ENCODE measurements around the gene MMAA. TPM values are rescaled to one million over a fixed set of nuclear protein-coding genes. Genes with fewer than 3 reads are reported as not detected.
A peak's percentile ranks its signal among the peaks of the same experiment; 100 is the strongest.

The MMAA gene
- total and polyA plus RNA-seq, 9 of the 15 experiments (the other 6 are each of a cell fraction or from before 2014, with no cell fraction given), result 0.86 to 2.3 (median 1.4) TPM

DNA sequence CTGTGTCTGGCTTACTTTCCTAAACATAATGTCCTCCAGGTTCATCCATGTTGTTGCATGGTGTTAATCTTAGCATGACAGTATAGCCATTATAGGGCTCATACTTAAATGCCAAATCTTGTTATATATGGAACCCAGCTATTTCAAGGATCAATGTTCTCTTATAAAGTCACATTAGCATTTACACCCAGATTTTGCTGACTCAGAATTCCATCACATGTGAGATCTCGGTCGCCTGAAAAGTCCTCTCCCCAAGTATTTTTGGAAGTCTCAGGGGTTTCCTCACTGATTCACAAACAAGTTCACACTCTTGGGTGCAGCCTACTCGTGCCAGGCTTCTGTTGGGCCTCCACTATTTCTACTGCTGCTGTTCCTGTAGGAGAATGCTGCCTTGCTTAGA lies 40.9 kb downstream of the MMAA start:
- no peak for DNase-seq (ENCODE audit: extremely low read depth in 1 of 4, low spot score in 3 of 4)
- Histone ChIP-seq H3K79me2 (ENCODE audit: control insufficient read depth, insufficient read depth, low read length) (no peaks in the 10 kb centered on the region), H3K9me1 (ENCODE audit: control insufficient read depth, insufficient read depth, low read length) (no peaks in the 10 kb centered on the region), H3K4me2 (ENCODE audit: insufficient read depth, low read length) (no peak overlapping the region), H3K9me3 (replicated peaks; ENCODE audit: control insufficient read depth, insufficient read depth, low read depth, low read length) (no peaks in the 10 kb centered on the region), H3K4me1 (replicated peaks in 1 of 2; ENCODE audit: control insufficient read depth in 2 of 2, insufficient read depth in 2 of 2, low read length in 2 of 2) (no peaks in the 10 kb centered on the region), H3K27me3 (ENCODE audit: control insufficient read depth in 2 of 2, insufficient read depth in 2 of 2, low read length in 2 of 2) (no peaks in the 10 kb centered on the region), H3K27ac (ENCODE audit: extremely low read depth, low read depth, low read length) (no peak overlapping the region), H2AFZ (ENCODE audit: low read depth, low read length) (no peak overlapping the region), H3K4me3 (no peak overlapping the region), H4K20me1 (replicated peaks; ENCODE audit: control insufficient read depth, insufficient read depth, low read length) (no peaks in the 10 kb centered on the region), H3K36me3 (ENCODE audit: control insufficient read depth, insufficient read depth, low read length) (no peaks in the 10 kb centered on the region), H3K9ac (ENCODE audit: insufficient read depth in 1 of 2, low read depth in 2 of 2, low read length in 2 of 2) (no peak overlapping the region)
- BruUV-seq (replicated peaks), result no TSS peak
- POLR2A ChIA-PET, result no interaction called here
- WGBS (ENCODE audit: insufficient coverage, low coverage, missing lambda C conversion rate), result 0% methylated on average over 3 of the region's 3 CpGs
- CTCF ChIA-PET (ENCODE audit: low intra/inter-chr PET ratio), result no interaction called here
- no peak for ATAC-seq
- intact Hi-C loops (cut with micrococcal nuclease) (no loop called here), in situ Hi-C loops (cut with MboI) (no loop called here)
- FAIRE-seq, result no peak
- TF ChIP-seq ZFPM2 (CRISPR knock-in tag; IDR thresholded peaks at IDR 0.05) (no peak), ZNF24 (IDR thresholded peaks at IDR 0.05) (no peak), HEY1 (CRISPR knock-in tag; IDR thresholded peaks at IDR 0.05; ENCODE audit: borderline replicate concordance) (no peak), MAFG (tag; conservative IDR thresholded peaks at IDR 0.05) (peak; percentile 46; the same call in 1 of the 2 replicates), CBX3 (IDR thresholded peaks at IDR 0.05; ENCODE audit: borderline replicate concordance in 1 of 2, low read length in 2 of 2) (no peak), RHOXF2B (CRISPR knock-in tag; conservative IDR thresholded peaks at IDR 0.05) (no peak), DMBX1 (CRISPR knock-in tag; IDR thresholded peaks at IDR 0.05; ENCODE audit: borderline replicate concordance) (no peak), TEAD1 (CRISPR knock-in tag; IDR thresholded peaks at IDR 0.05) (no peak), MAFK (IDR thresholded peaks at IDR 0.05; ENCODE audit: low read length) (peak; percentile 70; the same call in 1 of the 2 replicates), NRF1 (conservative IDR thresholded peaks at IDR 0.05 in 1 of 2, IDR thresholded peaks at IDR 0.05 in 1 of 2) (no peak), ZNF316 (IDR thresholded peaks at IDR 0.05) (peak; percentile 83), MAFF (IDR thresholded peaks at IDR 0.05; ENCODE audit: low read length) (peak; percentile 65)
- TF ChIP-seq, protein P1, sequence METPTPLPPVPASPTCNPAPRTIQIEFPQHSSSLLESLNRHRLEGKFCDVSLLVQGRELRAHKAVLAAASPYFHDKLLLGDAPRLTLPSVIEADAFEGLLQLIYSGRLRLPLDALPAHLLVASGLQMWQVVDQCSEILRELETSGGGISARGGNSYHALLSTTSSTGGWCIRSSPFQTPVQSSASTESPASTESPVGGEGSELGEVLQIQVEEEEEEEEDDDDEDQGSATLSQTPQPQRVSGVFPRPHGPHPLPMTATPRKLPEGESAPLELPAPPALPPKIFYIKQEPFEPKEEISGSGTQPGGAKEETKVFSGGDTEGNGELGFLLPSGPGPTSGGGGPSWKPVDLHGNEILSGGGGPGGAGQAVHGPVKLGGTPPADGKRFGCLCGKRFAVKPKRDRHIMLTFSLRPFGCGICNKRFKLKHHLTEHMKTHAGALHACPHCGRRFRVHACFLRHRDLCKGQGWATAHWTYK (CRISPR knock-in tag; IDR thresholded peaks at IDR 0.05), result no peak
- TF ChIP-seq, protein P2, sequence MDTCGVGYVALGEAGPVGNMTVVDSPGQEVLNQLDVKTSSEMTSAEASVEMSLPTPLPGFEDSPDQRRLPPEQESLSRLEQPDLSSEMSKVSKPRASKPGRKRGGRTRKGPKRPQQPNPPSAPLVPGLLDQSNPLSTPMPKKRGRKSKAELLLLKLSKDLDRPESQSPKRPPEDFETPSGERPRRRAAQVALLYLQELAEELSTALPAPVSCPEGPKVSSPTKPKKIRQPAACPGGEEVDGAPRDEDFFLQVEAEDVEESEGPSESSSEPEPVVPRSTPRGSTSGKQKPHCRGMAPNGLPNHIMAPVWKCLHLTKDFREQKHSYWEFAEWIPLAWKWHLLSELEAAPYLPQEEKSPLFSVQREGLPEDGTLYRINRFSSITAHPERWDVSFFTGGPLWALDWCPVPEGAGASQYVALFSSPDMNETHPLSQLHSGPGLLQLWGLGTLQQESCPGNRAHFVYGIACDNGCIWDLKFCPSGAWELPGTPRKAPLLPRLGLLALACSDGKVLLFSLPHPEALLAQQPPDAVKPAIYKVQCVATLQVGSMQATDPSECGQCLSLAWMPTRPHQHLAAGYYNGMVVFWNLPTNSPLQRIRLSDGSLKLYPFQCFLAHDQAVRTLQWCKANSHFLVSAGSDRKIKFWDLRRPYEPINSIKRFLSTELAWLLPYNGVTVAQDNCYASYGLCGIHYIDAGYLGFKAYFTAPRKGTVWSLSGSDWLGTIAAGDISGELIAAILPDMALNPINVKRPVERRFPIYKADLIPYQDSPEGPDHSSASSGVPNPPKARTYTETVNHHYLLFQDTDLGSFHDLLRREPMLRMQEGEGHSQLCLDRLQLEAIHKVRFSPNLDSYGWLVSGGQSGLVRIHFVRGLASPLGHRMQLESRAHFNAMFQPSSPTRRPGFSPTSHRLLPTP (IDR thresholded peaks at IDR 0.05; ENCODE audit: borderline replicate concordance, extremely low read depth, insufficient read length), result no peak
- TF ChIP-seq, protein P3, sequence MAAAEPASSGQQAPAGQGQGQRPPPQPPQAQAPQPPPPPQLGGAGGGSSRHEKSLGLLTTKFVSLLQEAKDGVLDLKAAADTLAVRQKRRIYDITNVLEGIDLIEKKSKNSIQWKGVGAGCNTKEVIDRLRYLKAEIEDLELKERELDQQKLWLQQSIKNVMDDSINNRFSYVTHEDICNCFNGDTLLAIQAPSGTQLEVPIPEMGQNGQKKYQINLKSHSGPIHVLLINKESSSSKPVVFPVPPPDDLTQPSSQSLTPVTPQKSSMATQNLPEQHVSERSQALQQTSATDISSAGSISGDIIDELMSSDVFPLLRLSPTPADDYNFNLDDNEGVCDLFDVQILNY (CRISPR knock-in tag; IDR thresholded peaks at IDR 0.05), result no peak
- TF ChIP-seq, protein P4, sequence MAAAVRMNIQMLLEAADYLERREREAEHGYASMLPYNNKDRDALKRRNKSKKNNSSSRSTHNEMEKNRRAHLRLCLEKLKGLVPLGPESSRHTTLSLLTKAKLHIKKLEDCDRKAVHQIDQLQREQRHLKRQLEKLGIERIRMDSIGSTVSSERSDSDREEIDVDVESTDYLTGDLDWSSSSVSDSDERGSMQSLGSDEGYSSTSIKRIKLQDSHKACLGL (CRISPR knock-in tag; IDR thresholded peaks at IDR 0.05; ENCODE audit: borderline replicate concordance, poor library complexity, severe bottlenecking), result no peak
